ENCODE data around the gene TRIM47.
"Not testable (repeated sequence)": the region's sequence is repeated elsewhere in the genome, so short reads cannot be mapped to it uniquely, and the experiment has no call there.

TRIM47 gene

GRCh38 chr17:75865404-75866188 is 12.8 kb downstream of the TRIM47 start:
- not testable (repeated sequence) for DNase-seq

GRCh38 chr17:75864887-75865286 is 13.5 kb downstream of the TRIM47 start:
- not testable (repeated sequence) for DNase-seq

DNA sequence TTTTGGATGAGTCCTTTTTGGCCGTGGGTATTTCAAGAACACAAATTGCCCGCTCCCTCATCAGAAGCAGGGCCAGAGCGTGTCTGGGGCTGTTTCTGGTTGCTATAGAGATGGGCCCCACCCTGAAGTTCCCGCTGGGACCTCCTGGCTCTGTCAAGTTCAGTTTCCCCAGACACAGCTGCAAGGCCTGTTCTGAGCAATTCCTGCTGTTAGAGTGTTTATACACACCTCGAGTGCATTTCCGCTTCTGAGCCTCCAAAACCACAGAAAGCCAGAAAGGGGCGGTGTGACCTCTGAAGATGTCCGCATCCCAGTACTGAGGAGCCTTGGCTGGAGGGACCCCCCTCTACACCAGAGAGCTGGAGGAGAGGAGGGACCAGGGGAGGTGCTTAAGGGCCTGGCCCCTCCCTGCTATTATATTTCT is 13.9 kb downstream of the TRIM47 start:
- DNase-seq = no peak

DNA sequence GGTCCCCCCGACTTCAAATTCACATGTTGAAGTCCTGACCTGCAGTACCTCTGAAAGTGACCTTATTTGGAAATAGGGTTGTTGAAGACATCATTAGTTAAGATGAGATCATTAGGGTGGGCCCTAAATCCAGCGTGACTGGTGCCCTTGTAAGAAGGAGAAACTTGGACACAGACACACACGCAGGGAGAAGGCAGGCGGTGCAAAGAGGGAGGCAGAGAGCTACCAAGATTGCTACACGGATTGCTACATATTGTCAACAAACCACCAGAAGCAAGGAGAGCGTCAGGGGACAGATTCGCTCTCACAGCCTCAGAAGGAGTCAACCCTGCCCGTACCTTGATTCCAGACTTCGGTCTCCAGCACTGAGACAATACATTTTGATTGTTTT is 16.5 kb downstream of the TRIM47 start:
- no peak for DNase-seq

DNA sequence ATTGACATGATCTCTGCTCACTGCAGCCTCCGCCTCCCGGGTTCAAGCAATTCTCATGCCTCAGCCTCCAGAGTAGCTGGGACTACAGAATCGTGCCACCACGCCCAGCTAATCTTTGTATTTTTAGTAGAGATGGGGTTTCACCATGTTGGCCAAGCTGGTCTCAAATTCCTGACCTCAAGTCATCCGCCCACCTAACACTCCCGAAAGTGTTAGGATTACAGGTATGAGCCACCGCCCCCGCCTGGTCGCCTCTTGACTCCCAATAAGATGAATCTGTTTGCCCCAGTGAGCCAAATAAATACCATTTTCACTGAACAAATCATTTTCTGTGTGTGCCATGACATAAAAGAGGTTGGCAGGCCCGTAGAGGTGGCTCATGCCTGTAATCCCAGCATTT is 19.0 kb downstream of the TRIM47 start:
- DNase-seq = not testable (repeated sequence)

GRCh38 chr17:75856062-75856756 is 22.2 kb downstream of the TRIM47 start:
- no peak for DNase-seq

GRCh38 chr17:75855310-75856061 is 22.9 kb downstream of the TRIM47 start, which contains the start of gene WBP2:
WBP2 (minus strand) TSS chr17:75855335; CDS start chr17:75855297, 38 bp downstream.
- DNase-seq = peak; percentile 96

DNA sequence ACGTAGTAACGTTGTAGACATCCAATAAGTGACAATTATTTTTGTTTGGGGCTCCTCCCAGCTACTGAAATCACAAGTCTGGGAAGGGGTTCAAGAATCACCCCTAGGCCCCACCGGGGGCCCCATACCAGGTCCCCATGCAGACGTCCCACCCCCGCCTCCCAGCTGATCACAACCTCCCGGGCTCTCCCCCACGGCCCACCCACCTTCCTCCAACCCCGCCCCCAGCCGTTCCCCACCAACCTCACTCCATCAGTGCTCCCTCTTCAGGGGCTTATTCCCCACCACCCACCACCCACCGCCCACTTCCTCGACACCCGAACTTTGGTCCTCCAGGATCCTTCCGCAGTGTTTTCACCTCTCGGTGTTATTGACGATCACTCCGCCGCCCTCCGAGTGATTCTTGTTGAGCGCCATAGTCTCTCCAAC is 23.5 kb downstream of the TRIM47 start:
- DNase-seq = no peak

GRCh38 chr17:75854101-75854748 is 24.2 kb downstream of the TRIM47 start:
- DNase-seq = no peak

- no peak for DNase-seq
Observed at GRCh38 chr17:75853433-75853832, 24.9 kb downstream of the TRIM47 start.

GRCh38 chr17:75851693-75851991 is 26.7 kb downstream of the TRIM47 start:
- DNase-seq = not testable (repeated sequence)

- no peak for DNase-seq
Observed at GRCh38 chr17:75850928-75851692, 27.3 kb downstream of the TRIM47 start.

DNA sequence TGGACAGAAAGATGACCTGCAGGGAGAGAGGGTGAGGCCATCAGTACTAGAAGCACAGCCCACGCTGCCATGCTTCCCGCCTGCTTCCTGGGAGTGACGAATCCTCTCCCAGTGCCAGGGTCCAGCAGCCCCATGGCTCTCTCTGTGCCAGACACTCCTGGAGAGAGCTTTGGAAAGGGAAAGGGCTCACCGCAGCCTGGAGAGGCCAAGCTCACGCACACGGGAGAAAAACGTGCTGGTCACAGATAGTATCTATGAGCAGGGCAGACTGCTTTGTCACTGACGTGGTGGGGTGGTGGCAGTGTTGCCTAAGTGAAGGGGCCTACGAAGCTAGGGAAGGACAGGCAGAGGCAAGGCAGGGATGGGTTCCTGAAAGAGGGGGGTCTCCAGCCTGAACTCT is 28.7 kb downstream of the TRIM47 start:
- no peak for DNase-seq

GRCh38 chr17:75849279-75849646 is 29.1 kb downstream of the TRIM47 start:
- DNase-seq = no peak

- no peak for DNase-seq
Observed at GRCh38 chr17:75848523-75849278, 29.7 kb downstream of the TRIM47 start.

DNA sequence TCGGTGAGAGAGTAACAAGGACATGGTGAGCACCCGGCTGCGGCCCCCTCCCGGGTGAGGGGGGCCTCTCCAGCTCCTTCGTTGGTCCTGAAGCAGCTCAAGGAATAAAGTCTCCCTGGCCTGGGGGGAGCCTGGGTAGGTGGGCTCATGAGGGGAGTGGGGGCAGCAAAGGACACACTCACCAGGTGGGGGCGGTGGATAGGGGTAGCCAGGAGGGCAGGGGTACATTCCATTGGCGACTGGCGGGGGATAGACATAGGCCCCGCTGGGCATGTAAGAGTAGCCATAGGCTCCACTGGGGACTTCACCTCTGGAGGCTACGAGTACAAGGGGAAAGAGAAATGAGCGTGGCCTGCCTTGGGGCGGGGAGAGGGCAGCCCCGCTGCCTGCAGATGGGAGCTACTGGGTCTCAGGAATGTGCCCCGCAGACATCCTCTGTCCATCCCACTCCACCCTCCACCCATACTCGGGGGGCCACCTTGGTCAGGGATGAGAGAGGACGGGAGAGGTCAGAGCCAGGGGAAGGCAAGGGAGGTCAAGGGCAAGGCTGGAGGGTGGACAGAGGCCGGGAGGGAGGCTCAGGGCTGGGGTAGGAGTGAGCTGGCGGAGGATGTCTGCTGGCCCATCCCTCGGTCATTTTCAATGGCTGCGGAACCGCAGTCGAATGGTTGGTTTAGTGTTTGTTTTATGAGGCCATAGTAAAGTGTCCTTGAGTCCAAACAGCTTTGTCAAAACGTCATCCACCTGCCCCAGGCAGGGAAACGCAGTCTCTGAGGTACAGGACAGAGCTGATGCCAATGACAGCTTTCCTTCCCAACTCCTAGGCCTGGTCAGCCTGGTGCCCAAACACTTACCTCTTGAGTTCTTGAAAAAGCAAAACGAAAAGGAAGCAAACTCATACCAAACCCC is 30.5 kb downstream of the TRIM47 start:
- DNase-seq = no peak

- no peak for DNase-seq
Observed at GRCh38 chr17:75846692-75847613, 31.4 kb downstream of the TRIM47 start.

DNA sequence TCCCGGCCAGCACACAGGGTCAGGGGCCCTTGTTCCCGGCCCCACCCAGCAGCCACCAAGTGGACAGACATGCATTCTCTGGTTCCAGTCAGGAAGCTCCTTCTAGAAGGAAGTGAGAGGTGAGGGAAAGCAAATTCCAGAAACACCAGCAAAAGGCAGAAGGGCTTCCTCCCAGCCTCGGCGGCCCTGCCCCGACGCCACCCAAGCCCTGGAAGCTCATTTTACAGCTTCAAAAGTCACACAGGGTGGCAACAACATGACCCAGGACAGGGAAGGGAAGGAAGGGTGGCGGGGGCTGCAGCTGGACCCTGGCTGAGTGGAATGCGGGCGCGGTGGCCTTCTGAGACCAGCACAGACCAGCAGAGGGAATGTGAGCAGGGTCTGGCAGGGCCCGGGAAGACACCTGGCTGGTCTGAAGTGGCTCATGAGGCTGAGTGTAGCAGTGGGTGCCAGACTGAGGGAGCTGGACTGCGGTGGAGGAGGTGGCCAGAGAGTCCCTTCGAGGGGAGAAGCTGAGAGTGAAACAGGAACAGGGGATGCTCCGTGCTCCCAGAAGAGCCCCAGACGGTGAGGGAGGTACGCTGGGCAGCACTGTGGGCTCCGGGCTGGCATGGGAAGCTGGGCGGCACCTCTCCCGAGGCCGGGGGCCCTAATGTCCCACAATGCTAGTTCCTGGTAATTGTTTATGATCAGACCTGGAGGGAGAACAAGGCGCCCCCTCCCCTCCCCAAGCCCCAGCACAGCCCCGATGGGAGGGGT is 32.3 kb downstream of the TRIM47 start:
- no peak for DNase-seq
